ENCODE measurements around the gene FAM124B. TPM values are rescaled to one million over a fixed set of nuclear protein-coding genes. Genes with fewer than 3 reads are reported as not detected.

The FAM124B gene
- total RNA-seq, 2 experiments from 2014 or later: 0.25 TPM; not detected in 1

GRCh38 chr2:224395620-224396390 is 6.1 kb downstream of the FAM124B start:
- Mint-ChIP-seq H3K9me3 (no peaks in the 10 kb centered on the region), H3K4me1 (ENCODE audit: low read depth) (no peaks in the 10 kb centered on the region), H3K27ac (no peak overlapping the region), H3K36me3 (ENCODE audit: low read depth) (no peaks in the 10 kb centered on the region), H3K27me3 (peaks cover 2% of the 10 kb centered on the region), H3K4me3 (no peak overlapping the region)
- ChIA-PET POLR2A (no interaction called here), CTCF (interaction anchor here (1.2 kb wide), 1 partner anchor 26 kb away, joined by 6 read pairs; no protein-coding TSS in a partner anchor)
- DNase-seq: no peak
- intact Hi-C loops (cut with micrococcal nuclease): no loop called here
- TF ChIP-seq CTCF (IDR thresholded peaks at IDR 0.05): no peak
- no peak for ATAC-seq

- no peaks in the 10 kb centered on the region for H3K4me1 Mint-ChIP-seq (ENCODE audit: low read depth)
- H3K9me3 Mint-ChIP-seq: no peaks in the 10 kb centered on the region
- POLR2A ChIA-PET: no interaction called here
- no peak overlapping the region for H3K4me3 Mint-ChIP-seq
- no peak for ATAC-seq
- H3K36me3 Mint-ChIP-seq (ENCODE audit: low read depth): no peaks in the 10 kb centered on the region
- no peak overlapping the region for H3K27ac Mint-ChIP-seq
- TF ChIP-seq CTCF (IDR thresholded peaks at IDR 0.05): no peak
- H3K27me3 Mint-ChIP-seq: peaks cover 2% of the 10 kb centered on the region
- no peak for DNase-seq
- intact Hi-C loops (cut with micrococcal nuclease): no loop called here
- CTCF ChIA-PET: no interaction called here
Measured at GRCh38 chr2:224393157-224393872, 8.6 kb downstream of the FAM124B start.

- H3K27me3 Mint-ChIP-seq: peaks cover 2% of the 10 kb centered on the region
- no peak for DNase-seq
- POLR2A ChIA-PET: no interaction called here
- intact Hi-C loops (cut with micrococcal nuclease): no loop called here
- H3K9me3 Mint-ChIP-seq: no peaks in the 10 kb centered on the region
- no peaks in the 10 kb centered on the region for H3K4me1 Mint-ChIP-seq (ENCODE audit: low read depth)
- CTCF ChIA-PET: no interaction called here
- no peak overlapping the region for H3K4me3 Mint-ChIP-seq
- no peak overlapping the region for H3K27ac Mint-ChIP-seq
- no peaks in the 10 kb centered on the region for H3K36me3 Mint-ChIP-seq (ENCODE audit: low read depth)
- no peak for TF ChIP-seq CTCF (IDR thresholded peaks at IDR 0.05)
- ATAC-seq: no peak
Measured at GRCh38 chr2:224392545-224392944, 9.4 kb downstream of the FAM124B start.

- H3K27ac Mint-ChIP-seq: no peak overlapping the region
- no peaks in the 10 kb centered on the region for H3K36me3 Mint-ChIP-seq (ENCODE audit: low read depth)
- no peaks in the 10 kb centered on the region for H3K9me3 Mint-ChIP-seq
- no peak for TF ChIP-seq CTCF (IDR thresholded peaks at IDR 0.05)
- POLR2A ChIA-PET: no interaction called here
- H3K4me1 Mint-ChIP-seq (ENCODE audit: low read depth): no peaks in the 10 kb centered on the region
- ATAC-seq (no peak), DNase-seq (no peak)
- H3K4me3 Mint-ChIP-seq: no peak overlapping the region
- no peaks in the 10 kb centered on the region for H3K27me3 Mint-ChIP-seq
- intact Hi-C loops (cut with micrococcal nuclease): no loop called here
- CTCF ChIA-PET: no interaction called here
Measured at GRCh38 chr2:224389317-224389716, 12.6 kb downstream of the FAM124B start.

- DNase-seq (no peak), ATAC-seq (no peak)
- intact Hi-C loops (cut with micrococcal nuclease): no loop called here
- no peak for TF ChIP-seq CTCF (IDR thresholded peaks at IDR 0.05)
- H3K4me1 Mint-ChIP-seq (ENCODE audit: low read depth): no peaks in the 10 kb centered on the region
- ChIA-PET POLR2A (no interaction called here), CTCF (interaction anchor here (1.6 to 1.8 kb wide), 2 partner anchors 18 to 31 kb away, joined by 3 to 10 read pairs; no protein-coding TSS in a partner anchor)
- no peaks in the 10 kb centered on the region for H3K36me3 Mint-ChIP-seq (ENCODE audit: low read depth)
- no peaks in the 10 kb centered on the region for H3K27me3 Mint-ChIP-seq
- H3K27ac Mint-ChIP-seq: no peak overlapping the region
- H3K9me3 Mint-ChIP-seq: no peaks in the 10 kb centered on the region
- no peak overlapping the region for H3K4me3 Mint-ChIP-seq
Measured at GRCh38 chr2:224386876-224387275, 15.0 kb downstream of the FAM124B start.

All from activated CD8-positive, alpha-beta T cell treated with anti-CD3 and anti-CD28 coated beads for 36 hours (primary cell).